Thymus (tissue), 11 donors: ENCODE data around the gene AGTRAP. TPM values are rescaled to one million over a fixed set of nuclear protein-coding genes. Genes with fewer than 3 reads are reported as not detected.

Experiments used
- DNase-seq, 9 donors: peaks; one replicate each; pipeline ENCODE4 v3.0.0-alpha.2; 2013; ENCODE audit warnings: low spot score in 9 of 9, low read depth in 6 of 9, missing footprints in 1 of 9
- H3K27ac ChIP-seq, 2 donors: one replicate each; pipeline ENCODE4 v1.5.1; 2013; ENCODE audit warnings: control low read depth in 1 of 2, low read depth in 1 of 2, low read length in 1 of 2, mild to moderate bottlenecking in 1 of 2, moderate library complexity in 1 of 2
- H3K27me3 ChIP-seq, 2 donors: one replicate each; pipeline ENCODE4 v1.5.1; 2013; ENCODE audit warnings: low read length in 1 of 2; ENCODE audit not compliant: control insufficient read depth in 2 of 2, insufficient read depth in 1 of 2
- H3K36me3 ChIP-seq, 2 donors: one replicate each; pipeline ENCODE4 v1.5.1; 2013; ENCODE audit warnings: low read length in 1 of 2, mild to moderate bottlenecking in 1 of 2, moderate library complexity in 1 of 2; ENCODE audit not compliant: control insufficient read depth in 2 of 2, insufficient read depth in 2 of 2
- H3K4me1 ChIP-seq, 2 donors: one replicate each; pipeline ENCODE4 v1.5.1; 2013; ENCODE audit warnings: low read length in 2 of 2; ENCODE audit not compliant: control insufficient read depth in 2 of 2, insufficient read depth in 2 of 2
- H3K4me3 ChIP-seq, 2 donors: one replicate each; pipeline ENCODE4 v1.5.1; 2013; ENCODE audit warnings: low read length in 2 of 2, control low read depth in 1 of 2, mild to moderate bottlenecking in 1 of 2
- H3K9me3 ChIP-seq, 2 donors: one replicate each; pipeline ENCODE4 v1.5.1; 2013; ENCODE audit warnings: low read length in 1 of 2, mild to moderate bottlenecking in 1 of 2; ENCODE audit not compliant: control insufficient read depth in 2 of 2, insufficient read depth in 1 of 2
- WGBS: extraction: QIAGEN DNeasy Blood & Tissue Kit; methylation state at CpG from one replicate; pipeline ENCODE4 v1.1.7; 2013; 5-methylcytosine and 5-hydroxymethylcytosine counted together
- polyA plus RNA-seq: library from polyadenylated mRNA; stranded (reverse); fragments of 200-250 nt; gene quantifications from one replicate; pipeline ENCODE4 v1.2.3, GENCODE V29; 2013
- total RNA-seq: library from RNA; stranded (reverse); fragments of 120-200 nt; gene quantifications from one replicate; pipeline ENCODE4 v1.2.4, GENCODE V29; 2013
- donor health status: healthy.

Gene AGTRAP
- total and polyA plus RNA-seq, 2 donors = 20.5 to 84.2 TPM

GRCh38 chr1:11738783-11739182 is 2.8 kb downstream of the AGTRAP start:
- Histone ChIP-seq H3K36me3 (peaks cover 0 to 3% of the 10 kb centered on the region in 2 donors), H3K4me1 (peaks cover 27 to 32% of the 10 kb centered on the region in 2 donors), H3K4me3 (no peak overlapping the region), H3K27me3 (peaks cover 0 to 18% of the 10 kb centered on the region in 2 donors), H3K9me3 (peaks cover 0 to 1% of the 10 kb centered on the region in 2 donors), H3K27ac (peak overlapping the region in 1 of 2 donors; percentile 40)
- WGBS = 76% methylated on average over 6 of the region's 6 CpGs
- no peak for DNase-seq

GRCh38 chr1:11740258-11741192 is 4.6 kb downstream of the AGTRAP start:
- WGBS = 24% methylated on average over 15 of the region's 15 CpGs

DNA sequence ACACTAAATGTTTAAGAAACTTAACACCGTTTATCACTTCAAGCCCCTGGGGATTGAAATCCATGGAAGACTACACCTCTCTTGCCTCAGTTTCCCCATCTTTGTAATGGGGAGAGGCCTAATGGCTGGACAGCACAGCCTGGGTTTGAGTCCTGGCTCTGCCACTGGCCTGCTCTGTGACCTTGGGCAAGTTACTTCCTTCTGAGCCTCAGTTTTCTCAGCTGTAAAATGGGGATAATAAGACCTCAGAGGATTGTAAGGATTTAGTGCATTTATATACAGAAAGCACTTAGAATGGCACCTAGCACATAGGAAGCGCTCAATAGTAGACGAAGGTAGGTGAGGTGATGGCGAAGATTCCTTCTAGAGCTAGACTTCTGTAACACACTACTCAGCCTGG is 5.5 kb downstream of the AGTRAP start:
- peaks cover 0 to 1% of the 10 kb centered on the region in 2 donors for H3K9me3 ChIP-seq
- no peak overlapping the region for H3K4me3 ChIP-seq
- WGBS = 84% methylated on average over 4 of the region's 4 CpGs
- H3K4me1 ChIP-seq = peaks cover 22 to 24% of the 10 kb centered on the region in 2 donors
- DNase-seq = no peak
- peaks cover 0 to 3% of the 10 kb centered on the region in 2 donors for H3K36me3 ChIP-seq
- H3K27me3 ChIP-seq = peaks cover 0 to 12% of the 10 kb centered on the region in 2 donors
- no peak overlapping the region for H3K27ac ChIP-seq

More at GRCh38 chr1:11740258-11741192, 4.6 kb downstream of the AGTRAP start:
- Histone ChIP-seq H3K27me3 (peaks cover 0 to 18% of the 10 kb centered on the region in 2 donors), H3K36me3 (peaks cover 0 to 3% of the 10 kb centered on the region in 2 donors), H3K4me3 (no peak overlapping the region), H3K27ac (peak overlapping the region in 1 of 2 donors; percentile 31), H3K4me1 (peaks cover 27 to 31% of the 10 kb centered on the region in 2 donors), H3K9me3 (peaks cover 0 to 1% of the 10 kb centered on the region in 2 donors)
- DNase-seq = peak in 2 of 9 donors; percentile 33 to 39

- H3K36me3 ChIP-seq = peaks cover 0 to 3% of the 10 kb centered on the region in 2 donors
- H3K27me3 ChIP-seq = peaks cover 0 to 8% of the 10 kb centered on the region in 2 donors
- DNase-seq = no peak
- peaks cover 0 to 1% of the 10 kb centered on the region in 2 donors for H3K9me3 ChIP-seq
- H3K27ac ChIP-seq = no peak overlapping the region
- peaks cover 18 to 19% of the 10 kb centered on the region in 2 donors for H3K4me1 ChIP-seq
- H3K4me3 ChIP-seq = no peak overlapping the region
- 86% methylated on average over 5 of the region's 5 CpGs for WGBS
These were observed 6.1 kb downstream of the AGTRAP start for GRCh38 chr1:11741919-11742558.

GRCh38 chr1:11744287-11744686 is 8.4 kb downstream of the AGTRAP start:
- Histone ChIP-seq H3K4me3 (no peak overlapping the region), H3K4me1 (peaks cover 16% of the 10 kb centered on the region in 2 donors), H3K27me3 (no peaks in the 10 kb centered on the region), H3K27ac (no peak overlapping the region), H3K36me3 (peaks cover 0 to 7% of the 10 kb centered on the region in 2 donors), H3K9me3 (no peaks in the 10 kb centered on the region)
- DNase-seq = no peak
- WGBS = 88% methylated on average over 9 of the region's 9 CpGs

- WGBS = 96% methylated on average over 6 of the region's 6 CpGs
- no peak overlapping the region for H3K27ac ChIP-seq
- H3K4me1 ChIP-seq = peaks cover 4 to 5% of the 10 kb centered on the region in 2 donors
- no peaks in the 10 kb centered on the region for H3K27me3 ChIP-seq
- H3K9me3 ChIP-seq = no peaks in the 10 kb centered on the region
- H3K4me3 ChIP-seq = no peak overlapping the region
- H3K36me3 ChIP-seq = peaks cover 0 to 7% of the 10 kb centered on the region in 2 donors
- DNase-seq = no peak
These were observed 10.2 kb downstream of the AGTRAP start for GRCh38 chr1:11746092-11746491.

DNA sequence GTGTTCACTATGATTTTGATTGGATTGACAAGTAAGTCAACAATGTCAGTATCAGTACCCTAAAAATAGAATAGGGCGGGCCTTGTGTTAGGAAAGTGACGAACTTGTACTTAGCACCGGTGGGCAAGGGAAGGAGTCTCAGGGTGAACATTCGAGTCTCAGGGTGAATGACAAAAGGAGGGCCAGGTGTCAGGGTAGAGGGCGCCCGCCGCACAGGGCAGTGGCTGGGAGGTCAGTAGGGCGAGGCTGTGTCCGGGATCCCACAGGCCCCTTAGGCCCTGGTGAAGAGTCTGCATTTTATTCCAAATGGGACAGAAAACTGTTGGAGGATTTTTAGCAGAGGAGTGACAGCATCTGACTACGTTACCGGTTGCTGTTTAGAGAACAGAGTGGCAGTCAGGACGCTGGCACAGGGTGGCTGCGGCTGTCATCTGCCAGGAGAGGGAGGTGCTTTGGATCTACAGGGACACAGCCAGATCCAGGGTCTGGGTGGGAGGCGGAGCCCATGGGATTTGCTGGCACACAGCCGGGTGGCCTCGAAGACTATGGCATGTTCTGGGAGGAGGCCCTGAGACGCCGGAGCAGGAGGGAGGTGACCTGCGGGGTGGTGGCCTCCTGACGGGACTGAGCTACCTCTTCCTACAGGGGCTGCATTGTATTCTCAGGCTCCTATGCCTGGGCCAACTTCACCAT is 11.0 kb downstream of the AGTRAP start:
- no peaks in the 10 kb centered on the region for H3K4me1 ChIP-seq

DNA sequence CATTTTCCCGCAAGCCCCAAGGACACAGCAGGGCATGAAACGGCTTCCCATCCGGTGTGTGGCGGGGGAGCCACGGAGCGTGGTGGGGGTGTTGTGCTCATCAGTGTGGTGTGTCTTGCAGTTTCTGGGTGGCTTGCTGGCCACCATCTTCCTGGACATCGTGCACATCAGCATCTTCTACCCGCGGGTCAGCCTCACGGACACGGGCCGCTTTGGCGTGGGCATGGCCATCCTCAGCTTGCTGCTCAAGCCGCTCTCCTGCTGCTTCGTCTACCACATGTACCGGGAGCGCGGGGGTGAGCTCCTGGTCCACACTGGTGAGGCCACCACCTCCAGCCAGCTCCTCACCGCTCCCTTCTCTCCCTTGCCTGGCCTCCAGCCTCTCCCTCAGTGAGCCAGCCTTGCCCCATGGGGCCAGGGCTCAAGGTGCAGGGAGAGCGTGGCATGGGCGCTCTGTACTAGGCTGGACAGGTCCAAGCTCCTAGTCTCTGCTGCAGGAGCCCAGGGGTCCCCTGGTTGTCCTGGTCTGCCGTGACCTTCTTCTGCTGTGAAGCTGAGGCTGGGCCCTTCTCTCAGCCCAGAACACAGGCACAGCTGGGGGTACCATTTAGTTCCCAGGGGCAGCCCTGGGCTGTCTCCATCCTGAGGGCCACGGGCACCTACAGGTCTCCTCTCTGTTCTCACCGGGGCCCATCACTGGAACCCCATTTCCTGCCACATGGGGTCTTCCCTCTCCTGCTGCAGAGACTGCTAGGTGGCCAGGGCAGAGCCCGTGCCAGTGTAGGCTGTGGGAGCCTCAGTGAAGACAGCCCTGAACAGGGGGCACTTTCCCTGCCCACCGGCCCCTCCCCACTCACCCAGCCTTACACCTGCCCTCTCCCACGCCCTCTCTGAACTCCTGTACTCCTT is 12.6 kb downstream of the AGTRAP start:
- Histone ChIP-seq H3K4me1 (no peaks in the 10 kb centered on the region), H3K27ac (no peak overlapping the region), H3K9me3 (no peaks in the 10 kb centered on the region), H3K36me3 (peaks cover 0 to 7% of the 10 kb centered on the region in 2 donors), H3K4me3 (no peak overlapping the region), H3K27me3 (no peaks in the 10 kb centered on the region)
- 97% methylated on average over 27 of the region's 27 CpGs for WGBS
- DNase-seq = no peak

More for the DNA sequence above, 11.0 kb downstream of the AGTRAP start:
- Histone ChIP-seq H3K27ac (no peak overlapping the region), H3K27me3 (no peaks in the 10 kb centered on the region), H3K36me3 (peaks cover 0 to 7% of the 10 kb centered on the region in 2 donors), H3K4me3 (no peak overlapping the region), H3K9me3 (no peaks in the 10 kb centered on the region)
- 93% methylated on average over 20 of the region's 20 CpGs for WGBS
- no peak for DNase-seq
